Gastroesophageal sphincter (tissue), 3 donors: ENCODE measurements around the gene HOXC12.

Source experiments
- EP300 ChIP-seq: sonication (generic); formaldehyde crosslinking; IDR thresholded peaks from one replicate; pipeline ENCODE4 v1.6.1; 2017; ENCODE audit warnings: antibody characterized with exemption, mild to moderate bottlenecking
- POLR2A ChIP-seq, 2 donors: fragments of 450-650 bp; IDR thresholded peaks; one replicate each; pipeline ENCODE4 v1.6.1; 2017; ENCODE audit warnings: antibody characterized with exemption in 2 of 2, mild to moderate bottlenecking in 2 of 2, moderate library complexity in 1 of 2
- POLR2AphosphoS5 ChIP-seq: sonication (generic); formaldehyde crosslinking; IDR thresholded peaks from one replicate; pipeline ENCODE4 v1.6.1; 2017; ENCODE audit warnings: antibody characterized with exemption
- TF ChIP-seq, protein P1 (sequence below), 4 experiments: fragments of 200-600 bp in 2 of 4; fragments of 450-650 bp in 2 of 4; sonication (generic) in 1 of 4; IDR thresholded peaks; one replicate each; pipeline ENCODE4 v1.5.1; 2017 to 2019; ENCODE audit warnings: antibody characterized with exemption in 4 of 4, mild to moderate bottlenecking in 2 of 4, moderate library complexity in 2 of 4

DNA sequence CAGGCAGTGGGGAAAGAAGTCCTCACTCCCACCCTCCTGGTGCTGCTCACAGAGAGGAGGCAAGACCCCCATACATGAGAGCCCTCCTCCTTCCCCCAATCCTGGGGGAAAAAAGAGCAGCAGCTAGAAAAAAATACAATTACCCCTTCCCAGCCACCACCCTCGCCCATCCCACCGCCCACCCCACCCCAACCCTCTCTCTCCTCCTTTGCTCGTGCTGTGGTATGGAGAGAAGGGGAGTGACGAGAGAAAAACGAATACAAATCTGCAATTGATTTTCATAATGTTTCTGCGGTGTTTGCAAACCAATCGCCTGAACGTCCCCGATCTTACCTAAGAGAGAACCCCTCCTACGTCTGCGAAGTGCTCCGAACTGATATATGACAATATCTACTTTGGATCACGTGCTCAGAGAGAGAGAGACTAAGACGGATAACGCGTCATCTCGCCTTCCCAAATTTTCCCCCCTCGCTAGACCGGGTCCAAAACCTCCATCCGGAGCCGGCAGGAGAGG lies 18.1 kb downstream of the HOXC12 start, which contains the start of gene HOXC11:
- TF ChIP-seq POLR2AphosphoS5 (no peak), POLR2A (IDR thresholded peaks at IDR 0.05) (no peak), EP300 (no peak)
- TF ChIP-seq, protein P1, sequence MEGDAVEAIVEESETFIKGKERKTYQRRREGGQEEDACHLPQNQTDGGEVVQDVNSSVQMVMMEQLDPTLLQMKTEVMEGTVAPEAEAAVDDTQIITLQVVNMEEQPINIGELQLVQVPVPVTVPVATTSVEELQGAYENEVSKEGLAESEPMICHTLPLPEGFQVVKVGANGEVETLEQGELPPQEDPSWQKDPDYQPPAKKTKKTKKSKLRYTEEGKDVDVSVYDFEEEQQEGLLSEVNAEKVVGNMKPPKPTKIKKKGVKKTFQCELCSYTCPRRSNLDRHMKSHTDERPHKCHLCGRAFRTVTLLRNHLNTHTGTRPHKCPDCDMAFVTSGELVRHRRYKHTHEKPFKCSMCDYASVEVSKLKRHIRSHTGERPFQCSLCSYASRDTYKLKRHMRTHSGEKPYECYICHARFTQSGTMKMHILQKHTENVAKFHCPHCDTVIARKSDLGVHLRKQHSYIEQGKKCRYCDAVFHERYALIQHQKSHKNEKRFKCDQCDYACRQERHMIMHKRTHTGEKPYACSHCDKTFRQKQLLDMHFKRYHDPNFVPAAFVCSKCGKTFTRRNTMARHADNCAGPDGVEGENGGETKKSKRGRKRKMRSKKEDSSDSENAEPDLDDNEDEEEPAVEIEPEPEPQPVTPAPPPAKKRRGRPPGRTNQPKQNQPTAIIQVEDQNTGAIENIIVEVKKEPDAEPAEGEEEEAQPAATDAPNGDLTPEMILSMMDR (IDR thresholded peaks at IDR 0.05) = no peak
